Gastroesophageal sphincter (tissue), 3 donors: ENCODE measurements around the gene TBL2.

Experiments used
- CTCF ChIP-seq, 4 experiments: fragments of 200-600 bp in 2 of 4; fragments of 450-650 bp in 2 of 4; sonication (generic) in 1 of 4; IDR thresholded peaks; one replicate each; pipeline ENCODE4 v1.5.1; 2017 to 2019; ENCODE audit warnings: antibody characterized with exemption in 4 of 4, mild to moderate bottlenecking in 2 of 4, moderate library complexity in 2 of 4
- POLR2A ChIP-seq, 2 donors: fragments of 450-650 bp; IDR thresholded peaks; one replicate each; pipeline ENCODE4 v1.6.1; 2017; ENCODE audit warnings: antibody characterized with exemption in 2 of 2, mild to moderate bottlenecking in 2 of 2, moderate library complexity in 1 of 2

- TF ChIP-seq CTCF (IDR thresholded peaks at IDR 0.05) (no peak), POLR2A (IDR thresholded peaks at IDR 0.05) (no peak)
Measured at GRCh38 chr7:73555411-73555982, 22.9 kb downstream of the TBL2 start.
